ENCODE measurements around the gene HTD2.

GRCh38 chr3:58269356-58269755, 37.0 kb upstream of the HTD2 start:
- TF ChIP-seq POLR2AphosphoS5 (IDR thresholded peaks at IDR 0.05; ENCODE audit: low read depth, low read length) = no peak
- no peak for TF ChIP-seq POLR2A (IDR thresholded peaks at IDR 0.05; ENCODE audit: low read depth, low read length)
- no peak for TF ChIP-seq TAF1 (IDR thresholded peaks at IDR 0.05; ENCODE audit: borderline replicate concordance, low read depth, low read length)

All from GM12892 (cell line).